ENCODE results near the gene TRIP4. TPM values are rescaled to one million over a fixed set of nuclear protein-coding genes. Genes with fewer than 3 reads are reported as not detected.

The TRIP4 gene
- total RNA-seq, 1 experiment from 2014 or later = 18.3 TPM

DNA sequence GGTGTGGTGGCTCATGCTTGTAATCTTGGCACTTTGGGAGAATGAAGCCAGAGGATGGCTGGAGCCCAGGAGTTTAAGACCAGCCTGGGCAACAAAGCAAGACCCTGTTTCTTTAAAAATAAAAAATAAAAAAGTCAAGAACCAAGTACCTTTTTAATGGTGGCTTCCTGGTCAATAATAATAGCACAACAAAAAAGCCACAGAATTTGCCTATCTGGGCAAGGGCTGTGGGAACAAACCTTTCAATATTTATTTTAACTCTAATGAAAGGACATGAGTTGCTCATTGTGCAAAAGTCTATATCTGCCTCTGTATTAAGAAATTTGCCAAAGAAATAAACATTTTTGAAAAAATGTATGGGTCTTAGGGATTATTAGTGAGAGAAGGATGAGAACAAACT lies 74.9 kb downstream of the TRIP4 start (continued):
- TF ChIP-seq, protein P1, sequence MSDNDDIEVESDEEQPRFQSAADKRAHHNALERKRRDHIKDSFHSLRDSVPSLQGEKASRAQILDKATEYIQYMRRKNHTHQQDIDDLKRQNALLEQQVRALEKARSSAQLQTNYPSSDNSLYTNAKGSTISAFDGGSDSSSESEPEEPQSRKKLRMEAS (IDR thresholded peaks at IDR 0.05) = no peak
- TF ChIP-seq, protein P2, sequence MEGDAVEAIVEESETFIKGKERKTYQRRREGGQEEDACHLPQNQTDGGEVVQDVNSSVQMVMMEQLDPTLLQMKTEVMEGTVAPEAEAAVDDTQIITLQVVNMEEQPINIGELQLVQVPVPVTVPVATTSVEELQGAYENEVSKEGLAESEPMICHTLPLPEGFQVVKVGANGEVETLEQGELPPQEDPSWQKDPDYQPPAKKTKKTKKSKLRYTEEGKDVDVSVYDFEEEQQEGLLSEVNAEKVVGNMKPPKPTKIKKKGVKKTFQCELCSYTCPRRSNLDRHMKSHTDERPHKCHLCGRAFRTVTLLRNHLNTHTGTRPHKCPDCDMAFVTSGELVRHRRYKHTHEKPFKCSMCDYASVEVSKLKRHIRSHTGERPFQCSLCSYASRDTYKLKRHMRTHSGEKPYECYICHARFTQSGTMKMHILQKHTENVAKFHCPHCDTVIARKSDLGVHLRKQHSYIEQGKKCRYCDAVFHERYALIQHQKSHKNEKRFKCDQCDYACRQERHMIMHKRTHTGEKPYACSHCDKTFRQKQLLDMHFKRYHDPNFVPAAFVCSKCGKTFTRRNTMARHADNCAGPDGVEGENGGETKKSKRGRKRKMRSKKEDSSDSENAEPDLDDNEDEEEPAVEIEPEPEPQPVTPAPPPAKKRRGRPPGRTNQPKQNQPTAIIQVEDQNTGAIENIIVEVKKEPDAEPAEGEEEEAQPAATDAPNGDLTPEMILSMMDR (IDR thresholded peaks at IDR 0.05 in 2 of 3, conservative IDR thresholded peaks at IDR 0.05 in 1 of 3; ENCODE audit: borderline replicate concordance in 1 of 3, insufficient read depth in 1 of 3, low read depth in 2 of 3, low read length in 2 of 3) = no peak
- TF ChIP-seq ZNF274 (IDR thresholded peaks at IDR 0.05; ENCODE audit: low read depth, low read length) = no peak
- TF ChIP-seq POLR2A (IDR thresholded peaks at IDR 0.05; ENCODE audit: borderline replicate concordance, extremely low read depth, insufficient read depth, insufficient read length) = no peak

DNA sequence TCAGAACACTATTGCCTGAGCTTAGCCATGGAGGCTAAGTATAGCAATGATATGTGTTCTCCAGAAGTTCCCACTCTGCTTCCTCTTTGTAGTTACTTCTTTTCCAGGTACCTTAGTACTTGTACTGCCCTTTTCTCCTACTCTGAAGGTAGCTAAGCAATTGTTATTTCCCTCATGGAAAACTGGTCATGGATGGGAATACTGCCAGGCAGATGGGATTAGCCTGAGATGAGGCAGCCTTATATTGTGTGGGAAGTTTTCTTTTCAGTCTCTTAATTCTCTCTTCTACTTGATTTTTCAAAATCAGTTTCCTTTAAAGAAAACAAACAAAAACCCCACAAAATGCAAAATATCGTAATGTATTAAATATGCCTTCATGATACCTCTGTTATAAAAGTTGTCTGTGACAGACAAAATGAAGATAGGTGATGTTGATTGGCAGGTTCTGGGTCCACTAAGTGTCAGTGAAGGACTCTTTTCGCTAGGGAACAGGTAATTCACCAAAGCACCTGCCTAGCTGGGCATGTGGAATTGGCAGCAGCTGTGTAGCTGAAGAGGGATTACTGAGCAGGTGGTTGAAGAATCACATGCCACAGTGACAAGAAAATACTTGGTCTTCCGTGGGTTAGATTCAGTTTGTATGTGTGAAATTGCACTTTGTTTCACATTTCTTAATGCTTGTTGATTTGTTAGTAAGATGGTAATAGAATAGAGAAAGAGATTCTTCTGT lies 76.8 kb downstream of the TRIP4 start:
- Histone ChIP-seq H3K9me3 (ENCODE audit: control insufficient read depth in 1 of 2, insufficient read depth in 1 of 2, low read depth in 1 of 2, low read length in 2 of 2) (no peaks in the 10 kb centered on the region), H3K4me3 (replicated peaks in 1 of 2; ENCODE audit: low read depth in 1 of 2, low read length in 2 of 2) (no peak overlapping the region), H4K20me1 (ENCODE audit: insufficient read depth) (no peaks in the 10 kb centered on the region; the same call in 1 of the 2 replicates), H3K9me2 (ENCODE audit: insufficient read depth) (0 out of 2 replicates have a peak, but pooled peaks cover 3% of the 10 kb centered on the region), H3K9ac (ENCODE audit: low read length) (no peak overlapping the region), H3K27me3 (ENCODE audit: insufficient read depth, low read length) (no peaks in the 10 kb centered on the region), H2AFZ (ENCODE audit: low read depth, low read length, poor library complexity, severe bottlenecking) (no peak overlapping the region), H3K4me1 (ENCODE audit: control insufficient read depth in 1 of 2, insufficient read depth in 2 of 2, low read length in 2 of 2) (peaks cover 12 to 17% of the 10 kb centered on the region in 2 experiments), H3K4me2 (ENCODE audit: low read length) (no peak overlapping the region), H3K36me3 (ENCODE audit: control insufficient read depth in 1 of 2, insufficient read depth in 2 of 2, low read length in 2 of 2) (0 out of 4 replicates have a peak, but pooled peaks cover 0 to 5% of the 10 kb centered on the region in 2 experiments), H3K79me2 (ENCODE audit: insufficient read depth, low read length) (peaks cover 82% of the 10 kb centered on the region), H3K27ac (ENCODE audit: low read depth, low read length) (no peak overlapping the region)
- intact Hi-C loops (cut with micrococcal nuclease) = loop anchor here (5.0 kb wide), 2 partner anchors 77 to 962 kb away; partner anchors contain the start of genes TRIP4 and USP3
- ATAC-seq = no peak
- POLR2A ChIA-PET = interaction anchor here (0.6 kb wide), 1 partner anchor 20 kb away, joined by 4 read pairs; no protein-coding TSS in a partner anchor
- no peak for TF ChIP-seq YY1 (IDR thresholded peaks at IDR 0.05; ENCODE audit: extremely low read depth, insufficient replicate concordance, low read depth, low read length)
- TF ChIP-seq, protein P3, sequence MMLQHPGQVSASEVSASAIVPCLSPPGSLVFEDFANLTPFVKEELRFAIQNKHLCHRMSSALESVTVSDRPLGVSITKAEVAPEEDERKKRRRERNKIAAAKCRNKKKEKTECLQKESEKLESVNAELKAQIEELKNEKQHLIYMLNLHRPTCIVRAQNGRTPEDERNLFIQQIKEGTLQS (IDR thresholded peaks at IDR 0.05) = no peak
- TF ChIP-seq SIN3A (IDR thresholded peaks at IDR 0.05; ENCODE audit: low read depth) = no peak
- TF ChIP-seq SP1 (IDR thresholded peaks at IDR 0.05; ENCODE audit: low read depth) = no peak
- no peak for TF ChIP-seq ELF1 (IDR thresholded peaks at IDR 0.05; ENCODE audit: borderline replicate concordance, low read depth)
- TF ChIP-seq TCF7L2 (IDR thresholded peaks at IDR 0.05; ENCODE audit: borderline replicate concordance, extremely low read depth, insufficient read depth, insufficient read length) = no peak
- no peak for TF ChIP-seq ZFX (IDR thresholded peaks at IDR 0.05)
- TF ChIP-seq JUND (IDR thresholded peaks at IDR 0.05) = no peak
- TF ChIP-seq, protein P1 (IDR thresholded peaks at IDR 0.05) = no peak
- no peak for TF ChIP-seq ZNF274 (IDR thresholded peaks at IDR 0.05; ENCODE audit: low read depth, low read length)
- TF ChIP-seq POLR2A (IDR thresholded peaks at IDR 0.05; ENCODE audit: borderline replicate concordance, extremely low read depth, insufficient read depth, insufficient read length) = no peak
- no peak for TF ChIP-seq CBX3 (IDR thresholded peaks at IDR 0.05; ENCODE audit: low read depth)
- TF ChIP-seq, protein P4, sequence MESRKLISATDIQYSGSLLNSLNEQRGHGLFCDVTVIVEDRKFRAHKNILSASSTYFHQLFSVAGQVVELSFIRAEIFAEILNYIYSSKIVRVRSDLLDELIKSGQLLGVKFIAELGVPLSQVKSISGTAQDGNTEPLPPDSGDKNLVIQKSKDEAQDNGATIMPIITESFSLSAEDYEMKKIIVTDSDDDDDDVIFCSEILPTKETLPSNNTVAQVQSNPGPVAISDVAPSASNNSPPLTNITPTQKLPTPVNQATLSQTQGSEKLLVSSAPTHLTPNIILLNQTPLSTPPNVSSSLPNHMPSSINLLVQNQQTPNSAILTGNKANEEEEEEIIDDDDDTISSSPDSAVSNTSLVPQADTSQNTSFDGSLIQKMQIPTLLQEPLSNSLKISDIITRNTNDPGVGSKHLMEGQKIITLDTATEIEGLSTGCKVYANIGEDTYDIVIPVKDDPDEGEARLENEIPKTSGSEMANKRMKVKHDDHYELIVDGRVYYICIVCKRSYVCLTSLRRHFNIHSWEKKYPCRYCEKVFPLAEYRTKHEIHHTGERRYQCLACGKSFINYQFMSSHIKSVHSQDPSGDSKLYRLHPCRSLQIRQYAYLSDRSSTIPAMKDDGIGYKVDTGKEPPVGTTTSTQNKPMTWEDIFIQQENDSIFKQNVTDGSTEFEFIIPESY (IDR thresholded peaks at IDR 0.05; ENCODE audit: extremely low read depth, insufficient replicate concordance, low read length) = no peak
- DNase-seq (ENCODE audit: low read depth, low spot score) = no peak
- BruUV-seq (replicated peaks) = no TSS peak
- CTCF ChIA-PET = no interaction called here
- RAD21 ChIA-PET (ENCODE audit: low non-redundant PET in 1 of 2, low total read pairs in 2 of 2, uncharacterized antibody in 2 of 2, unreplicated experiment in 2 of 2) = no interaction called here

Data from HCT116 (cell line).